Transverse colon (tissue), 4 donors: Measurements from ENCODE around the gene TM4SF20. TPM values are rescaled to one million over a fixed set of nuclear protein-coding genes. Genes with fewer than 3 reads are reported as not detected.
"Not testable (repeated sequence)": the region's sequence is repeated elsewhere in the genome, so short reads cannot be mapped to it uniquely, and the experiment has no call there.

Experiments
- DNase-seq: peaks from one replicate; pipeline ENCODE4 v3.0.0-alpha.2; 2019
- H3K27ac ChIP-seq, 4 donors: fragments of 200-600 bp; sonication (generic); 2 replicates each; pipeline ENCODE4 v1.5.1; 2016 to 2018; ENCODE audit warnings: inconsistent platforms in 4 of 4
- H3K27me3 ChIP-seq: fragments of 200-600 bp; sonication (generic); 2 replicates; pipeline ENCODE4 v1.5.1; 2017; ENCODE audit warnings: inconsistent platforms
- H3K36me3 ChIP-seq, 4 donors: fragments of 200-600 bp; sonication (generic); 2 replicates each; pipeline ENCODE4 v1.5.1; 2017 to 2019; ENCODE audit warnings: inconsistent platforms in 4 of 4
- H3K4me1 ChIP-seq, 4 donors: fragments of 200-600 bp; sonication (generic); 2 replicates each; pipeline ENCODE4 v1.5.1; 2017 to 2020; ENCODE audit warnings: inconsistent platforms in 4 of 4
- H3K4me3 ChIP-seq, 4 donors: fragments of 200-600 bp; sonication (generic); 1 replicate in 1 of 4; 2 replicates in 3 of 4; pipeline versions ENCODE4 v1.5.1 to v1.6.1; 2017 to 2019; ENCODE audit warnings: inconsistent platforms in 4 of 4
- H3K9me3 ChIP-seq, 2 donors: fragments of 200-600 bp; sonication (generic); 2 replicates each; pipeline ENCODE4 v1.5.1; 2017 to 2019; ENCODE audit warnings: inconsistent platforms in 2 of 2
- CTCF ChIP-seq, 5 experiments: fragments of 200-600 bp in 3 of 5; fragments of 450-650 bp in 2 of 5; sonication (generic) in 3 of 5; IDR thresholded peaks; 1 replicate in 2 of 5; 2 replicates in 3 of 5; pipeline ENCODE4 v1.5.1; 2016 to 2017; ENCODE audit warnings: antibody characterized with exemption in 5 of 5, inconsistent platforms in 3 of 5, mild to moderate bottlenecking in 2 of 5, moderate library complexity in 1 of 5
- EP300 ChIP-seq: sonication (generic); formaldehyde crosslinking; IDR thresholded peaks from one replicate; pipeline ENCODE4 v1.6.1; 2017; ENCODE audit warnings: antibody characterized with exemption, low read depth
- POLR2A ChIP-seq: fragments of 450-650 bp; IDR thresholded peaks from one replicate; pipeline ENCODE4 v1.6.1; 2016; ENCODE audit warnings: antibody characterized with exemption, mild to moderate bottlenecking, moderate library complexity
- POLR2AphosphoS5 ChIP-seq, 3 donors: sonication (generic); formaldehyde crosslinking; IDR thresholded peaks; one replicate each; pipeline ENCODE4 v1.6.1; 2016; ENCODE audit warnings: antibody characterized with exemption in 3 of 3
- WGBS, 2 donors: methylation state at CpG; one replicate each; pipeline ENCODE4 v1.1.5; 2018; ENCODE audit warnings: low coverage in 1 of 2; 5-methylcytosine and 5-hydroxymethylcytosine counted together
- in situ Hi-C, 4 donors: fragments of 200-750 bp; cut with MboI; loops; one replicate each; pipeline versions ENCODE4 v1.15.0 to v1.15.1; 2017; ENCODE audit warnings: low sequenced_read_pairs in 3 of 4, low pct_ligation_motif_present in 1 of 4, low pct_unique_long_range_greater_than_20kb in 1 of 4
- intact Hi-C: fragments of 100-400 bp; cut with DNase I; formaldehyde crosslinking; loops from one replicate; pipeline ENCODE4 v1.15.1; 2023; ENCODE audit warnings: low total_unique reads
- total RNA-seq, 4 donors: library from RNA; depleted of rRNA; stranded (reverse); fragments of >200 nt; gene quantifications; one replicate each; pipeline ENCODE4 v1.1.0, GENCODE V29; 2016

The TM4SF20 gene
- total RNA-seq, 4 donors from 2014 or later: 0.40 to 10.2 (median 1.1) TPM

GRCh38 chr2:227386630-227387029 is 7.5 kb upstream of the TM4SF20 start:
- no peak overlapping the region for H3K4me3 ChIP-seq
- no peak for TF ChIP-seq POLR2AphosphoS5 (IDR thresholded peaks at IDR 0.05)
- no peak for TF ChIP-seq CTCF (IDR thresholded peaks at IDR 0.05)
- TF ChIP-seq EP300: no peak
- no peak for TF ChIP-seq POLR2A
- 70 to 83% methylated on average over 6 of the region's 6 CpGs for WGBS, 2 donors
- intact Hi-C loops: no loop called here
- in situ Hi-C loops: no loop called here
- no peak for DNase-seq
- H3K9me3 ChIP-seq: no peaks in the 10 kb centered on the region
- no peaks in the 10 kb centered on the region for H3K36me3 ChIP-seq
- no peak overlapping the region for H3K27ac ChIP-seq
- no peaks in the 10 kb centered on the region for H3K4me1 ChIP-seq
- H3K27me3 ChIP-seq: no peaks in the 10 kb centered on the region

GRCh38 chr2:227383686-227384085 is 4.6 kb upstream of the TM4SF20 start:
- no peak for DNase-seq
- H3K4me3 ChIP-seq: no peak overlapping the region
- no peak for TF ChIP-seq POLR2A
- no peak for TF ChIP-seq EP300
- TF ChIP-seq CTCF (IDR thresholded peaks at IDR 0.05): no peak
- TF ChIP-seq POLR2AphosphoS5 (IDR thresholded peaks at IDR 0.05): no peak
- in situ Hi-C loops: no loop called here
- H3K9me3 ChIP-seq: no peaks in the 10 kb centered on the region
- no peaks in the 10 kb centered on the region for H3K36me3 ChIP-seq
- no peaks in the 10 kb centered on the region for H3K27me3 ChIP-seq
- 72 to 73% methylated on average over 3 of the region's 3 CpGs for WGBS, 2 donors
- intact Hi-C loops: no loop called here
- peaks cover 0 to 11% (median 4%) of the 10 kb centered on the region in 4 donors for H3K4me1 ChIP-seq
- H3K27ac ChIP-seq: no peak overlapping the region

- H3K4me3 ChIP-seq, in situ Hi-C loops, H3K27me3 ChIP-seq, H3K9me3 ChIP-seq, DNase-seq, intact Hi-C loops, H3K36me3 ChIP-seq, H3K27ac ChIP-seq: not testable (repeated sequence)
- 78% methylated on average over 2 of the region's 2 CpGs; no CpG with 5 or more reads in 1 of the 2 donors for WGBS, 2 donors
- H3K4me1 ChIP-seq: peaks cover 0 to 16% (median 5%) of the 10 kb centered on the region in 4 donors
Observed at GRCh38 chr2:227382241-227382835, 3.2 kb upstream of the TM4SF20 start.

GRCh38 chr2:227378371-227378782 is 729 bp downstream of the TM4SF20 start:
- no peak overlapping the region for H3K27ac ChIP-seq
- no peak for DNase-seq
- H3K36me3 ChIP-seq: no peaks in the 10 kb centered on the region
- WGBS, 2 donors: 89% methylated on average over 4 of the region's 4 CpGs; no CpG with 5 or more reads in 1 of the 2 donors
- H3K4me3 ChIP-seq: no peak overlapping the region
- in situ Hi-C loops: no loop called here
- intact Hi-C loops: no loop called here
- no peaks in the 10 kb centered on the region for H3K27me3 ChIP-seq
- H3K9me3 ChIP-seq: no peaks in the 10 kb centered on the region
- TF ChIP-seq POLR2A: no peak
- no peak for TF ChIP-seq CTCF (IDR thresholded peaks at IDR 0.05)
- no peak for TF ChIP-seq EP300
- TF ChIP-seq POLR2AphosphoS5 (IDR thresholded peaks at IDR 0.05): no peak
- peaks cover 0 to 26% (median 11%) of the 10 kb centered on the region in 4 donors for H3K4me1 ChIP-seq
